GM12873 (cell line): Measurements from ENCODE around the gene GABRB1.

Experiments used
- CTCF ChIP-seq: IDR thresholded peaks from 2 replicates; pipeline ENCODE4 v1.5.1; 2012; ENCODE audit warnings: low read depth, mild to moderate bottlenecking, moderate library complexity, low read length, control low read depth; ENCODE audit not compliant: insufficient read depth; ENCODE audit errors: missing control alignments

Gene GABRB1

GRCh38 chr4:47315346-47315745, 284.0 kb downstream of the GABRB1 start:
- no peak for TF ChIP-seq CTCF

- TF ChIP-seq CTCF: no peak
Observed at GRCh38 chr4:47326025-47326424, 294.7 kb downstream of the GABRB1 start.

GRCh38 chr4:47330866-47331265, 299.5 kb downstream of the GABRB1 start:
- no peak for TF ChIP-seq CTCF

GRCh38 chr4:47334652-47335051, 303.3 kb downstream of the GABRB1 start:
- no peak for TF ChIP-seq CTCF

- TF ChIP-seq CTCF: no peak
Observed at GRCh38 chr4:47337893-47338292, 306.5 kb downstream of the GABRB1 start.

GRCh38 chr4:47340914-47341313, 309.5 kb downstream of the GABRB1 start:
- TF ChIP-seq CTCF: no peak

GRCh38 chr4:47342796-47343195, 311.4 kb downstream of the GABRB1 start:
- TF ChIP-seq CTCF: no peak
